ENCODE data around the gene CTDNEP1.

Gene CTDNEP1

GRCh38 chr17:7251661-7252175, at the start of gene CTDNEP1:
TSS of gene CTDNEP1 (minus strand) at chr17:7251734. CDS start at chr17:7251296, 438 bp downstream.
- DNase-seq (ENCODE audit: low read depth) = peak; percentile 99

- peak; percentile 38 for DNase-seq (ENCODE audit: low read depth)
These were observed 44.8 kb upstream of the CTDNEP1 start for GRCh38 chr17:7296189-7296861.

DNA sequence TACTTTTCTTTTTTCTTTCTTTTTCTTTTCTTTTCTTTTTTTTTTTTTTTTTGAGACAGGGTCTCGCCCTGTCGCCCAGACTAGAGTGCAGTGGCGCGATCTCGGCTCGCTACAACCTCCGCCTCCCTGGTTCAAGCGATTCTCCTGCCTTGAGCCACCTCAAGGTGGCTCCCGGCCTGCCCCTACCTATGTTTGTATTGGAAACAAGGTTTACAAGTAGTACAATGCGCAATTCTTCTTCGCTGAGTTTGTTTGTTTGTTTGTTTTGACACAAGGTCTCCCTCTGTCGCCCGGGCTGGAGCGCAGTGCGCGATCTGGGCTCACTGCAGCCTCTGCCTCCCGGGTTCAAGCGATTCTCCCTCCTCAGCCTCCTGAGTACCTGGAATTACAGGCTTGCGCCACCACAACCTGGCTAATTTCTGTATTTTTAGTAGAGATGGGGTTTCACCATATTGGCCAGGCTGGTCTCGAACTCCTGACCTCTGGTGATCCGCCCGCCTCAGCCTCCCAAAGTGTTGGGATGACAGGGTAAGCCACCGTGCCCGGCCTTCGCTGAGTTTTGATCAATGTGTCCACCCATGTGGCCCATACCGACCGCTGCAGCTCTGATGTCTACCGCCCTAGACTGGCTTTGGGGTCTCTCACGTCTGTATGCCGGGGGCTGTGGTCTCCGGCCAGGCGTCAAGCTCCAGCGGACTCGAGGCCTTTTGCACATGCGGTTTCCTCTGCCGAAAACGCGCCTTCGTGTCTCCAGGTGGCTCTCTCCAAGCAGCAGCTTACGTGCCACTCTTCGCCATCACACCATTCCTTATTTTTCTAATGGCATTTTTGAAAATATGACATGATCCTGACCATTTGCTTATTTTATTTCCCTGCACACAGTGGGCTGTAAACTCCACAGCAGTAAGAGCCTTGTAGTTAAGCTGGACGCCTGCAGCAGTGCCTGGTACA, 44.0 kb upstream of the CTDNEP1 start:
- no peak for DNase-seq (ENCODE audit: low read depth)

- no peak for DNase-seq (ENCODE audit: low read depth)
These were observed 43.1 kb upstream of the CTDNEP1 start, which contains the start of gene YBX2 for GRCh38 chr17:7294614-7295153. TSS of gene YBX2 (minus strand) at chr17:7294639. CDS start at chr17:7294500, 139 bp downstream.

DNA sequence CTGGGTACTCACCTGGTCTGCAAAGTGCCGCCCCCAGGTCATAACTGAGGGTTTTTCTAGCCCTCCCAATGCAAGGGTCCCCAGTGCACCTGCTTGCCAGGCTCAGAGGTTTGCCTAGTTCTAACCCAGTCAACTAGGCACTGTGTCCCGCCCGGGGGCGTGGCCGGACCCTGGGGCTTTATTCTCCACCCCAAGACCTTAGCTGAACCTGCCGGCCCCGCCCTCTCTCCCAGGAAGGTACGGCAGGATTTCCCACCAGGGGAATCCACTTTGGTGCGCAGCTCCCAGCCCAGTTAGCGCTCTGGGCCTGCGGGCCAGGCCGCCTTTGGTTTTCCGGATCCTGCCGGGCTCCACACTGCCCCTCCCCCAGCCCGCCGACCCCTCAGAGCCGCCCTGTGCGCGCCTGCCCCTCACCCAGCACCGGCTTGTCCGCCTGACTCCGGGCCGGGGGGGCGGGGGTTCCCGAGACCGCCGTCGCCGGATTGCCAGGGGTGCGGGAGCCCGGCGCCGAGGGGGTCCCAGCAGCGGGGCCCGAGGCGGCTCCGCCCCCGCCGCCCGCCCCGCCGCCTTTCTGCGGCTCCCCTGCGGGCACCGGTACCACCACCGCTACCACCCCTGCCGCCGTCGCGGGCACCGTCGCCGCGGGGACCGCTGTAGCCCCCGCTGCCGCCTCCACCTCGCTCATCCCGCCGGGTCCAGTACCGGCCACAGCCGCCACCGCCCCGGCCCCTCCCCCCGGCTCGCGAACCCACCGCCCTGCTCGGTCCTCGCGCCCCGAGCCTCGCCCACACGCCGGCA, 42.5 kb upstream of the CTDNEP1 start:
- DNase-seq (ENCODE audit: low read depth) = no peak

DNA sequence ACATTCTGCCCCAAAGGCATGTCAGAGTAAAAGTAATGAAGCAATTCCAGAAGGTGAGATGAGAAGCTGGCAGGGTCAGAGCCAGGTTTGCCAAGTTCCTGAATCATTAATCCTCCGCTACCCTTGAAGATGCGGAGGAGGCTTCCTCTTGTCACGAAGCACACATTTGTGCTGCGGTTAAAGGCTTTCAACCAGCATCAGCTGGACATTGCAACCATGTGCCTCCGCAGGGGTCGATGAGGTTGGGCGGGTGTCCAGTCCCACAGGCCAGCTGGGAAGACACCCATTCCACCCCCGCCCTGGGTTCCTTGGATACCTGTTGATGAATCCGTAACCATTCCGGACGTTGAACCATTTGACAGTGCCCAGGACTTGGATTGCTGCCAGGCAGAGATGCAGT, 41.6 kb upstream of the CTDNEP1 start:
- no peak for DNase-seq (ENCODE audit: low read depth)

- DNase-seq (ENCODE audit: low read depth) = no peak
These were observed 41.2 kb upstream of the CTDNEP1 start for GRCh38 chr17:7292729-7293128.

DNA sequence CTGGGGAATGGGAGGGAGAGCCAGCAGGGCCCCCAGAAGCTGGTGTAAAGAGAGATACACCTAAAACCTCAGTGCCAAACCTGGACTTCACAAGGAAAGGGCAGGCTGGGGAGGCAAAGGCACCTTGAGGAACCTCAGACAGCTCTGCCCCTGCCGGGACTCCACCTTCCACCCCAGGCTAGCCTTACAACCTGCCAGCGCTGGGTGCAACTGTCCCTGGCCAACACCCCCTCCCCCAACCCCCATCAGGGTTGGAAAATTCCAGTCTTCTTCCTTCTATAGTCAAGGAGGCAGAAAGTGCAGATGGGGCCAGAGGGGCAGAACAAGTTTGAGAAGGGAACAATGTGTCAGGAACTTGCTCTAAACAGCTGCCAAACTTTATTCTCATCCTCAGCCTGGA, 40.7 kb upstream of the CTDNEP1 start:
- DNase-seq (ENCODE audit: low read depth) = no peak

DNA sequence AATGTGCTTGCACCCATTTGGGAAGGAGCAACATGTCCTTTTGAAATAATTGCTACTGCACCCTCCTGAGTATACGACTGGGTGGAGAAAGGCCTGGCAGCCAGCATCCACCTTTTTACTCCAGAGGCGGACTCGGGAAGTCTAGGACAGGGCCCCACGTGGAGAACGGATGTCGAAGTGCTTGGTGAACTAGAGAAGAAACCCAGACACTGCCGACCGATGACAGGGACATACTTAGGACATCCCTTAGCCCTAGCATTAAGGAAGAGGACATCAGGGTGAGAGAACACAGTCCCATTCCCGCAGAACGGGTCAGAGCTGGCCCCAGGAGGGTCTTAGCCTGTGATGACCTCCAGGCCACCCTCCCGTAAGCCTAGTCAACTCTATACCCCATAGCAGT, 39.2 kb upstream of the CTDNEP1 start:
- no peak for DNase-seq (ENCODE audit: low read depth)

GRCh38 chr17:7290166-7290565, 38.6 kb upstream of the CTDNEP1 start:
- no peak for DNase-seq (ENCODE audit: low read depth)

DNA sequence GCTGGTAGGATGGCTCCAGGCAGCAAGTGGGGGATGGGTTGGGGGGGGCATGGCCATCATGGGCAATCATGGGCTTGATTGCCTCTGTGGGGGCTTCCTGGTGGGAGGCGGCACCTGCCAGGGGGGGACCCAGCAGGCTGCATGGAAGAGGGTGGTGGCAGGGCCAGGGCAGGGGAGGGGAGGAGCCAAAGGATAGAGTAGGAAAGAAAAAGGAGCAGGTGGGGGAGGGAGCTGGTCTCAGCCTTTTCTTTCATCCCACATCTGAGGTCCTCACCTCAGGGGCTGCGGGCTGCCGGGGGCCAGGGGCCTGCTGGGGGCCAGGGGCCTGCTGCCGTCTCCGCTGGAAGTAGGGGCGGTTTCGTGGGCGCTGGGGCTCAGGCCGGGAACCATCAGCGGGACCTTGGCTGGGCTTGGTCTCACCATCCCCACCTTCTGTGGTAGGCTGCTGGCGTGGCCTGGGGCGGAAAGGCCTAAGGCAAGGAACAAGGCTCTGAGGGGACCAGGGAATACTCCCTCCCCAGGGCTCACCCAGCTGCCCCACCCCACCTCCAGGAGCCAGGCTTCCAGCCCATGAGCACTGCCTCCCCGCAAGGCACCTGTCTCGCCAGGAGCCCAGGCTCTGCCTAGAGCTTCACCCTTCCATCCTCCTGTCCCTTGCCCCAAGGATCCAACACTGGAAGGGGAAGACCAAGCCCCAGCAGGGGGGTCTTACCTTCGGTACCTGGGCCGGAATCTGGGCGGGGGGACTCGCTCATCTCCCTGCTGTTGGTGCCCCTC, 37.9 kb upstream of the CTDNEP1 start:
- no peak for DNase-seq (ENCODE audit: low read depth)

DNA sequence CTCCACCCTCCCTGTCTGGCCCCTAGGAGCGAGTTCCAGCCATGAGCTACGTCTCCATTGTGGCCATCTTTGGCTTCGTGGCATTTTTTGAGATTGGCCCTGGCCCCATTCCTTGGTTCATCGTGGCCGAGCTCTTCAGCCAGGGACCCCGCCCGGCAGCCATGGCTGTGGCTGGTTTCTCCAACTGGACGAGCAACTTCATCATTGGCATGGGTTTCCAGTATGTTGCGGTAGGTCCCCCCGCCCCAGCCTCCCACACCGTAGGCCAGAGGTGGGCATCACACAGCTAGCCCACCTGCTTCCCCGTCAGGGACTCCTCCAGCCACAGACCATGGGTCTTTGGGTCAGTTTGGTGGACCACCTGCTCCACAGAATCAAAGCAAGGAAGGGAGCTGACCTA, 34.1 kb upstream of the CTDNEP1 start:
- no peak for DNase-seq (ENCODE audit: low read depth)

- no peak for DNase-seq (ENCODE audit: low read depth)
These were observed 33.4 kb upstream of the CTDNEP1 start for GRCh38 chr17:7284911-7285310.

DNA sequence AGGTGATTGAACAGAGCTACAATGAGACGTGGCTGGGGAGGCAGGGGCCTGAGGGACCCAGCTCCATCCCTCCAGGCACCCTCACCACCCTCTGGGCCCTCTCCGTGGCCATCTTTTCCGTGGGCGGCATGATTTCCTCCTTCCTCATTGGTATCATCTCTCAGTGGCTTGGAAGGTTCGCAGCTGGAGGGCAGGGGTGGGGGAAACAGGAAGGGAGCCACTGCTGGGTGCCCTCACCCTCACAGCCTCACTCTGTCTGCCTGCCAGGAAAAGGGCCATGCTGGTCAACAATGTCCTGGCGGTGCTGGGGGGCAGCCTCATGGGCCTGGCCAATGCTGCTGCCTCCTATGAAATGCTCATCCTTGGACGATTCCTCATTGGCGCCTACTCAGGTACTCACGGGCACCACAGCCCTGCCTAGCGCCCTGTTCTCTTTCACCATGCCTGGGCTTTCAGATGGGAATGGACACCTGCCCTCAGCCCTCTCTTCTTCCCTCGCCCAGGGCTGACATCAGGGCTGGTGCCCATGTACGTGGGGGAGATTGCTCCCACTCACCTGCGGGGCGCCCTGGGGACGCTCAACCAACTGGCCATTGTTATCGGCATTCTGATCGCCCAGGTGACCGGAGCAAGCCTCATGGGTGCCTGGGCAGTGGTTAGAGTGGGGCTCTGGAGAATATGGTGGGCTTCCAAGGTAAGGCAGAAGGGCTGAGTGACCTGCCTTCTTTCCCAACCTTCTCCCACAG, 32.1 kb upstream of the CTDNEP1 start:
- DNase-seq (ENCODE audit: low read depth) = no peak

DNA sequence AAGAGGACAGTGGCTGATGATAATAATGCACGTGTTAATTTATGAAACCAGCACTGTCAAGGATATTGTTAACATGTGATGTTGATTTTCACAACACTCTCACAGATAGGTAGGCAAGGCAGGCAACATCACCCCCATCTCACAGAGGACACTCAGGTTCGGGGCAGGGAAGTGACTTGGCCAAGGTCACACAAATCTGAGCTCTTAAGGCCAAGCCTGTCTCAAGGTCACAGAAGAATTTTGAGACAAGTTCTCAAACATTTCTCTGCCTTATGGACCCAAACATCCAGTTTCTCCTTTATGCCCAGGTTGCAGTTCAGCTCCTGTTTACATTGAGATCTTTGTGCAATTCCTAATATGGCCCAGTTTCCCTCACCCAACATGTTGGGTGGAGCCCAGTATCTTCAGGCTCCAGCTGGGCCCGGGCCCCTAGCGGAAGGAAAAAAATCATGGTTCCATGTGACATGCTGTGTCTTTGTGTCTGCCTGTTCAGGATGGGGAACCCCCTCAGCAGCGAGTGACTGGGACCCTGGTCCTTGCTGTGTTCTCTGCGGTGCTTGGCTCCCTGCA, 31.3 kb upstream of the CTDNEP1 start:
- no peak for DNase-seq (ENCODE audit: low read depth)

GRCh38 chr17:7281953-7282751, 30.6 kb upstream of the CTDNEP1 start:
- no peak for DNase-seq (ENCODE audit: low read depth)

DNA sequence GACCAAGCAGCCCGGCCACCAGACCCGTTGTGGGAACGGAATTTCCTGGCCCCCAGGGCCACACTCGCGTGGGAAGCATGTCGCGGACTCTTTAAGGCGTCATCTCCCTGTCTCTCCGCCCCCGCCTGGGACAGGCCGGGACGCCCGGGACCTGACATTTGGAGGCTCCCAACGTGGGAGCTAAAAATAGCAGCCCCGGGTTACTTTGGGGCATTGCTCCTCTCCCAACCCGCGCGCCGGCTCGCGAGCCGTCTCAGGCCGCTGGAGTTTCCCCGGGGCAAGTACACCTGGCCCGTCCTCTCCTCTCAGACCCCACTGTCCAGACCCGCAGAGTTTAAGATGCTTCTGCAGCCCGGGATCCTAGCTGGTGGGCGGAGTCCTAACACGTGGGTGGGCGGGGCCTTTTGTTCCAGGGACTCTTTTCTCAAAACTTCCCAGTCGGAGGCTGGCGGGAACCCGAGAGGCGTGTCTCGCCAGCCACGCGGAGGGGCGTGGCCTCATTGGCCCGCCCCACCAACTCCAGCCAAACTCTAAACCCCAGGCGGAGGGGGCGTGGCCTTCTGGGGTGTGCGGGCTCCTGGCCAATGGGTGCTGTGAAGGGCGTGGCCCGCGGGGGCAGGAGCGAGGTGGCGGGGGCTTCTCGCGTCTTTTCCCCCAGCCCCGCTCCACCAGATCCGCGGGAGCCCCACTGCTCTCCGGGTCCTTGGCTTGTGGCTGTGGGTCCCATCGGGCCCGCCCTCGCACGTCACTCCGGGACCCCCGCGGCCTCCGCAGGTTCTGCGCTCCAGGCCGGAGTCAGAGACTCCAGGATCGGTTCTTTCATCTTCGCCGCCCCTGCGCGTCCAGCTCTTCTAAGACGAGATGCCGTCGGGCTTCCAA, 29.8 kb upstream of the CTDNEP1 start, which contains the start of gene SLC2A4:
Gene SLC2A4 (plus strand): TSS at position 645 of the 879 bp plus-strand sequence. CDS start 217 bp downstream, at position 862.
- peak; percentile 82 for DNase-seq (ENCODE audit: low read depth)

GRCh38 chr17:7280519-7281073, 29.1 kb upstream of the CTDNEP1 start:
- DNase-seq (ENCODE audit: low read depth) = peak; percentile 42
